WTC11 (cell line): ENCODE measurements around the gene C1orf174. TPM values are rescaled to one million over a fixed set of nuclear protein-coding genes. Genes with fewer than 3 reads are reported as not detected.

Source experiments
- ATAC-seq: fragments of 200-7000 bp; cut with Tn5 transposase; 2 replicates; pipeline ENCODE4 v1.10.0; 2021; ENCODE audit warnings: mild to moderate bottlenecking, moderate library complexity
- CTCF ChIA-PET: fragments of 300-600 bp; sonication (Branson Sonifier 250); formaldehyde crosslinking; loops from one replicate; lab custom pipeline; 2021; ENCODE audit warnings: antibody characterized with exemption; lab: Charles Lee
- POLR2A ChIA-PET: fragments of 350-600 bp; sonication (Branson Sonifier 250); formaldehyde crosslinking; loops from one replicate; lab custom pipeline; 2021; ENCODE audit warnings: antibody characterized with exemption; lab: Charles Lee
- DNase-seq: peaks from one replicate; pipeline ENCODE4 v3.0.0; 2021; ENCODE audit warnings: low spot score
- H3K27ac Mint-ChIP-seq: 2 replicates; pipeline ENCODE4 v1.8.0; 2021; ENCODE audit warnings: mixed read lengths
- H3K27me3 Mint-ChIP-seq: 2 replicates; pipeline ENCODE4 v1.8.0; 2021; ENCODE audit warnings: low read depth, mild to moderate bottlenecking, moderate library complexity, mixed read lengths
- H3K36me3 Mint-ChIP-seq: 2 replicates; pipeline ENCODE4 v1.8.0; 2021; ENCODE audit warnings: mixed read lengths
- H3K4me1 Mint-ChIP-seq: 2 replicates; pipeline ENCODE4 v1.8.0; 2022; ENCODE audit warnings: mixed read lengths
- H3K4me3 Mint-ChIP-seq: 2 replicates; pipeline ENCODE4 v1.8.0; 2021; ENCODE audit warnings: mild to moderate bottlenecking, moderate library complexity, mixed read lengths
- H3K9me3 Mint-ChIP-seq: 2 replicates; pipeline ENCODE4 v1.8.0; 2021; ENCODE audit warnings: mixed read lengths
- AFF4 ChIP-seq: sonication (generic); formaldehyde crosslinking; IDR thresholded peaks from 2 replicates; pipeline ENCODE4 v1.8.1; 2023; ENCODE audit warnings: mild to moderate bottlenecking, missing genetic modification reagents, borderline replicate concordance
- ATF1 ChIP-seq: sonication (generic); formaldehyde crosslinking; IDR thresholded peaks from 2 replicates; pipeline ENCODE4 v1.8.1; 2023; ENCODE audit warnings: mild to moderate bottlenecking, moderate library complexity, missing genetic modification reagents
- CREB1 ChIP-seq: sonication (generic); formaldehyde crosslinking; IDR thresholded peaks from 2 replicates; pipeline ENCODE4 v1.8.0; 2023; ENCODE audit warnings: mild to moderate bottlenecking, missing genetic modification reagents
- CTCF ChIP-seq: fragments of 200-600 bp; IDR thresholded peaks from 2 replicates; pipeline ENCODE4 v1.8.0; 2022; ENCODE audit warnings: antibody characterized with exemption
- ELF4 ChIP-seq: sonication (generic); formaldehyde crosslinking; IDR thresholded peaks from 2 replicates; pipeline ENCODE4 v1.8.1; 2022; ENCODE audit warnings: low read depth, mild to moderate bottlenecking, moderate library complexity, missing genetic modification reagents
- ESRRA ChIP-seq: sonication (generic); formaldehyde crosslinking; IDR thresholded peaks from 2 replicates; pipeline ENCODE4 v1.8.1; 2022; ENCODE audit warnings: mild to moderate bottlenecking, missing genetic modification reagents, borderline replicate concordance
- HMGA2 ChIP-seq: fragments of 250-450 bp; sonication (Bioruptor Pico); IDR thresholded peaks from 2 replicates; pipeline ENCODE4 v1.4.0; 2021; ENCODE audit warnings: mild to moderate bottlenecking, moderate library complexity
- IRF2 ChIP-seq: sonication (generic); formaldehyde crosslinking; IDR thresholded peaks from 2 replicates; pipeline ENCODE4 v1.8.0; 2022; ENCODE audit warnings: low read depth, missing genetic modification reagents, borderline replicate concordance
- JAZF1 ChIP-seq: fragments of 250-450 bp; sonication (Bioruptor Pico); IDR thresholded peaks from 2 replicates; pipeline ENCODE4 v1.9.0; 2021; ENCODE audit warnings: moderate library complexity, mild to moderate bottlenecking, inconsistent platforms
- MXD4 ChIP-seq: fragments of 250-450 bp; sonication (Bioruptor Pico); IDR thresholded peaks from 2 replicates; pipeline ENCODE4 v1.8.0; 2021; ENCODE audit warnings: mild to moderate bottlenecking, moderate library complexity, borderline replicate concordance
- NFE2L1 ChIP-seq: sonication (generic); formaldehyde crosslinking; IDR thresholded peaks from 2 replicates; pipeline ENCODE4 v1.8.1; 2023; ENCODE audit warnings: missing genetic modification reagents
- NR1H2 ChIP-seq: sonication (generic); formaldehyde crosslinking; IDR thresholded peaks from 2 replicates; pipeline ENCODE4 v1.9.0; 2021; ENCODE audit warnings: mild to moderate bottlenecking, moderate library complexity, missing genetic modification reagents
- OVOL2 ChIP-seq: fragments of 250-450 bp; sonication (Bioruptor Pico); IDR thresholded peaks from 2 replicates; pipeline ENCODE4 v1.9.0; 2021; ENCODE audit warnings: mild to moderate bottlenecking, borderline replicate concordance
- PRRX2 ChIP-seq: fragments of 250-450 bp; sonication (Bioruptor Pico); IDR thresholded peaks from 2 replicates; pipeline ENCODE4 v1.8.0; 2021; ENCODE audit warnings: mild to moderate bottlenecking
- SMAD3 ChIP-seq: sonication (generic); formaldehyde crosslinking; IDR thresholded peaks from 2 replicates; pipeline ENCODE4 v1.8.0; 2022; ENCODE audit warnings: missing genetic modification reagents, mild to moderate bottlenecking, borderline replicate concordance
- SMAD4 ChIP-seq: sonication (generic); formaldehyde crosslinking; IDR thresholded peaks from 2 replicates; pipeline ENCODE4 v1.8.0; 2022; ENCODE audit warnings: mild to moderate bottlenecking, missing genetic modification reagents
- TEAD1 ChIP-seq: sonication (generic); formaldehyde crosslinking; IDR thresholded peaks from 2 replicates; pipeline ENCODE4 v1.8.0; 2022; ENCODE audit warnings: mild to moderate bottlenecking, missing genetic modification reagents
- TP53 ChIP-seq: sonication (generic); formaldehyde crosslinking; IDR thresholded peaks from 2 replicates; pipeline ENCODE4 v1.8.1; 2023; ENCODE audit warnings: mild to moderate bottlenecking, missing genetic modification reagents
- ZMAT4 ChIP-seq: fragments of 250-450 bp; sonication (Bioruptor Pico); IDR thresholded peaks from 2 replicates; pipeline ENCODE4 v1.9.0; 2021; ENCODE audit warnings: mild to moderate bottlenecking
- ZNF416 ChIP-seq: fragments of 250-450 bp; sonication (Bioruptor Pico); IDR thresholded peaks from 2 replicates; pipeline ENCODE4 v1.9.0; 2021; ENCODE audit warnings: mild to moderate bottlenecking, inconsistent platforms
- total RNA-seq: library from RNA; stranded (reverse); gene quantifications from 3 replicates; pipeline ENCODE4 v1.2.3, GENCODE V29; 2021
- TF ChIP-seq, protein P1 (sequence below): fragments of 250-450 bp; sonication (Bioruptor Pico); IDR thresholded peaks from 2 replicates; pipeline ENCODE4 v1.9.0; 2021; ENCODE audit warnings: mild to moderate bottlenecking
- TF ChIP-seq, protein P2 (sequence below): sonication (generic); formaldehyde crosslinking; IDR thresholded peaks from 2 replicates; pipeline ENCODE4 v1.8.1; 2022; ENCODE audit warnings: mild to moderate bottlenecking, moderate library complexity, missing genetic modification reagents

Gene C1orf174
- total RNA-seq, 1 experiment from 2014 or later: 24.2 TPM

- TF ChIP-seq ZMAT4 (no peak), PRRX2 (CRISPR knock-in tag) (no peak), TP53 (CRISPR knock-in tag) (no peak), OVOL2 (CRISPR knock-in tag) (no peak), IRF2 (CRISPR knock-in tag) (no peak), ELF4 (no peak), MXD4 (CRISPR knock-in tag) (no peak), ATF1 (CRISPR knock-in tag) (no peak)
Measured at GRCh38 chr1:3911981-3912808, 12.1 kb upstream of the C1orf174 start (continued).

DNA sequence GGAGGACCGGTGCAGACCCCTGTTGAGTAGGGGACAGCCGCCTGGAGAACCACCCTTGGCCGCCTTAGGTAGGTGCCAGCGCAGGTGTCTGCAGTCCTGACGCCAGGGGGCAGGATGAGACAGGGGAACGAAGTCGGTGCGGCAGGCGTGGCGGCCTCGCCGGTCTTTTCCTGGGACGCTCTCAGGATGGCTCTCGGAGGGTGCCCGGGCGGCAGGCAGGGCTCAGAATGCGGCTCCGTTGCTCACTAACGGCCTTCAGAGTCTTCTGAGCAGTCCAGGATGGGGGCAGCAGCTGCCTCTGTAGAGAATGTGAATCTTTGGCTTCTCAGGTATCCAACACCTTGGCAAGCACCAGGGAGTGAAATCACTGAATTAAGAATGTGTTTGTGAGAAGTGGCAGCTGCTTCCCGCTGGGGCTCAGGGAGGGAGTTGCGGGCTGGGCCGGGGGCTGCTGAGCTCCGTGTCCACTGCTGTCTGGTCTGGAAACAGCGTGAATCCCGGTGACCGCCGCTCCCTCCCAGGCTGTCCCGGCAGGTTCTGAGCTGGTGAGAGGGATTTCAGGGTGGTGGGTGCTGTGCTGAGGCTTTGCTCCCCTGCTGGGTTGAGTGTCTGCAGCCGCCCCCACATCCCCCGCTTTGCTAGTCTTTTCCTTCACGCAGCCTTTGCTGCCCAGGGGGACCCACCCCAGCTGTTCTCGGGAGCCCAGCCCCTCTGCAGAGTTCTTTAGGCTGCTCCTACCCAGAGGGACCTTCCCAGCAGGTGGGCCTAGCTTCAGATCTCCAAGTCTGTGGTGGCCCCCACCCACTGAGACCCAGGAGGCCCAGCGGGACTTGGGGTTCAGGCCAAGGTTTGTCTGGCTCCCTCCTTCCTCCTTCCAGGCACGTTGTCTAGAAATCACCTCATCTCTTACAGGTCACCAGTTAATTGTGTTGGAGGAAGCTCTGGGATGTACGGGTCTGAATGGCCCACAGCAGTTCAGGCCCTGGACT, 11.1 kb upstream of the C1orf174 start:
- Mint-ChIP-seq H3K36me3 (peaks cover 18% of the 10 kb centered on the region), H3K4me1 (no peaks in the 10 kb centered on the region), H3K9me3 (peaks cover 21% of the 10 kb centered on the region), H3K4me3 (no peak overlapping the region), H3K27ac (no peak overlapping the region), H3K27me3 (peaks cover 2% of the 10 kb centered on the region; the same call in 1 of the 2 replicates)
- CTCF ChIA-PET: no interaction called here
- TF ChIP-seq CTCF (peak; percentile 67), HMGA2 (CRISPR knock-in tag) (no peak)
- POLR2A ChIA-PET: no interaction called here
- ATAC-seq (peak; percentile 93), DNase-seq (peak; percentile 86)

DNA sequence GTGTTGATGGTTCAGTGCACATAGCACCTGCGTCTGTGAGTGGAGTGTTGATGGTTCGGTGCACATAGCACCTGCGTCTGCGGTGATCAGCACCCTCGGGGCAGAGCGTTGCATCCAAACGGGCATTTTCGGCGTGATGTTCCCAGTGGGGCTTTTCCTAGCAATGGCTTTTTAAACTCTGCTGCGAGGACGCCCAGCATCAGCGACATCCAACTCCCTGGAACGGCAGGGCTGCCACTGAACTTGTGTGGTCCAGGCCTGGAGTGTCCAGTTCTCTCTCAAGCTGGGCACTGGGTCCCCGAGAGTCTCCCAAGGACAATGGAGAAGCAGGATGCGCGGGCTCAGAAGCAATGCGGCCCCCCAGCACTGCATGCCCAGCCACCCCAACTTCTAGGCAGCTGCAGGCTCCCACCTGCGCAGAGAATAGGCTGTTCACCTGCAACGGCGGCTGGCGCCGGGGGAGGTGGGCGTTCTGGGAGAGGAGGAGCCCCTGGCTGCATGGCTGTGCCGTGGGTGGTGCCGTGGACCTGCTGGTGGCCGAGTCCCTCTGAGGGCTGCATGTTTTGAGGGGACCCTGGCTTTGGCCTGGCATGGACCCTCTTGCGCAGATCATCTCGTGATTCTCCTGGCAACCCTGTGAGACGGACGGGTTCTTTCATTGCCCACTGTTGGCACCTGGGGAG, 10.1 kb upstream of the C1orf174 start:
- no peaks in the 10 kb centered on the region for H3K4me1 Mint-ChIP-seq
- peaks cover 17% of the 10 kb centered on the region for H3K9me3 Mint-ChIP-seq
- POLR2A ChIA-PET: no interaction called here
- TF ChIP-seq TEAD1 (CRISPR knock-in tag) (no peak), NR1H2 (CRISPR knock-in tag) (no peak), JAZF1 (no peak), ESRRA (no peak), SMAD3 (no peak), AFF4 (CRISPR knock-in tag) (no peak), CREB1 (CRISPR knock-in tag) (no peak), NFE2L1 (CRISPR knock-in tag) (no peak), SMAD4 (CRISPR knock-in tag) (no peak), ZNF416 (CRISPR knock-in tag) (no peak)
- TF ChIP-seq, protein P1, sequence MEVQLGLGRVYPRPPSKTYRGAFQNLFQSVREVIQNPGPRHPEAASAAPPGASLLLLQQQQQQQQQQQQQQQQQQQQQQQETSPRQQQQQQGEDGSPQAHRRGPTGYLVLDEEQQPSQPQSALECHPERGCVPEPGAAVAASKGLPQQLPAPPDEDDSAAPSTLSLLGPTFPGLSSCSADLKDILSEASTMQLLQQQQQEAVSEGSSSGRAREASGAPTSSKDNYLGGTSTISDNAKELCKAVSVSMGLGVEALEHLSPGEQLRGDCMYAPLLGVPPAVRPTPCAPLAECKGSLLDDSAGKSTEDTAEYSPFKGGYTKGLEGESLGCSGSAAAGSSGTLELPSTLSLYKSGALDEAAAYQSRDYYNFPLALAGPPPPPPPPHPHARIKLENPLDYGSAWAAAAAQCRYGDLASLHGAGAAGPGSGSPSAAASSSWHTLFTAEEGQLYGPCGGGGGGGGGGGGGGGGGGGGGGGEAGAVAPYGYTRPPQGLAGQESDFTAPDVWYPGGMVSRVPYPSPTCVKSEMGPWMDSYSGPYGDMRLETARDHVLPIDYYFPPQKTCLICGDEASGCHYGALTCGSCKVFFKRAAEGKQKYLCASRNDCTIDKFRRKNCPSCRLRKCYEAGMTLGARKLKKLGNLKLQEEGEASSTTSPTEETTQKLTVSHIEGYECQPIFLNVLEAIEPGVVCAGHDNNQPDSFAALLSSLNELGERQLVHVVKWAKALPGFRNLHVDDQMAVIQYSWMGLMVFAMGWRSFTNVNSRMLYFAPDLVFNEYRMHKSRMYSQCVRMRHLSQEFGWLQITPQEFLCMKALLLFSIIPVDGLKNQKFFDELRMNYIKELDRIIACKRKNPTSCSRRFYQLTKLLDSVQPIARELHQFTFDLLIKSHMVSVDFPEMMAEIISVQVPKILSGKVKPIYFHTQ: no peak
- TF ChIP-seq, protein P2, sequence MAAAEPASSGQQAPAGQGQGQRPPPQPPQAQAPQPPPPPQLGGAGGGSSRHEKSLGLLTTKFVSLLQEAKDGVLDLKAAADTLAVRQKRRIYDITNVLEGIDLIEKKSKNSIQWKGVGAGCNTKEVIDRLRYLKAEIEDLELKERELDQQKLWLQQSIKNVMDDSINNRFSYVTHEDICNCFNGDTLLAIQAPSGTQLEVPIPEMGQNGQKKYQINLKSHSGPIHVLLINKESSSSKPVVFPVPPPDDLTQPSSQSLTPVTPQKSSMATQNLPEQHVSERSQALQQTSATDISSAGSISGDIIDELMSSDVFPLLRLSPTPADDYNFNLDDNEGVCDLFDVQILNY: no peak

More for the DNA sequence above, 10.1 kb upstream of the C1orf174 start:
- Mint-ChIP-seq H3K27me3 (no peaks in the 10 kb centered on the region; the same call in 1 of the 2 replicates), H3K36me3 (peaks cover 13% of the 10 kb centered on the region; the same call in 1 of the 2 replicates), H3K4me3 (no peak overlapping the region), H3K27ac (no peak overlapping the region)
- CTCF ChIA-PET: no interaction called here
- DNase-seq (no peak), ATAC-seq (no peak)
